GM18951 (cell line): ENCODE data around the gene AKAP17A.

Source experiments
- POLR2A ChIP-seq: IDR thresholded peaks from 4 replicates; pipeline ENCODE4 v1.6.1; 2011; ENCODE audit warnings: mild to moderate bottlenecking; ENCODE audit not compliant: insufficient read length, insufficient read depth; ENCODE audit errors: extremely low read depth
- in situ Hi-C: fragments of 300-500 bp; cut with MboI; formaldehyde crosslinking; loops from one replicate; pipeline ENCODE4 v1.12.0; 2022; ENCODE audit warnings: low sequenced_read_pairs, mixed read lengths, inconsistent platforms; ENCODE audit not compliant: unreplicated experiment

AKAP17A gene

GRCh38 chrX:1593286-1594271 lies 2.2 kb downstream of the AKAP17A start:
- TF ChIP-seq POLR2A, result no peak
- in situ Hi-C loops, result no loop called here

- no peak for TF ChIP-seq POLR2A
Measured at GRCh38 chrX:1595711-1596060, 4.3 kb downstream of the AKAP17A start.

GRCh38 chrX:1596676-1597344 lies 5.4 kb downstream of the AKAP17A start:
- in situ Hi-C loops, result no loop called here
- no peak for TF ChIP-seq POLR2A

More at GRCh38 chrX:1595711-1596060, 4.3 kb downstream of the AKAP17A start:
- in situ Hi-C loops, result no loop called here

GRCh38 chrX:1597345-1598020 lies 6.1 kb downstream of the AKAP17A start:
- TF ChIP-seq POLR2A, result no peak
- in situ Hi-C loops, result no loop called here

- no peak for TF ChIP-seq POLR2A
- in situ Hi-C loops, result no loop called here
Measured at GRCh38 chrX:1598021-1598875, 6.8 kb downstream of the AKAP17A start.

- TF ChIP-seq POLR2A, result no peak
- in situ Hi-C loops, result no loop called here
Measured at GRCh38 chrX:1598876-1599790, 7.7 kb downstream of the AKAP17A start.

GRCh38 chrX:1599791-1600405 lies 8.5 kb downstream of the AKAP17A start:
- TF ChIP-seq POLR2A, result no peak
- in situ Hi-C loops, result no loop called here

GRCh38 chrX:1600406-1601050 lies 9.1 kb downstream of the AKAP17A start:
- no peak for TF ChIP-seq POLR2A
- in situ Hi-C loops, result no loop called here

- TF ChIP-seq POLR2A, result no peak
- in situ Hi-C loops, result no loop called here
Measured at GRCh38 chrX:1601051-1601767, 9.8 kb downstream of the AKAP17A start.

GRCh38 chrX:1601768-1602085 lies 10.3 kb downstream of the AKAP17A start:
- TF ChIP-seq POLR2A, result no peak
- in situ Hi-C loops, result no loop called here

- in situ Hi-C loops, result no loop called here
- no peak for TF ChIP-seq POLR2A
Measured at GRCh38 chrX:1602299-1602698, 10.9 kb downstream of the AKAP17A start.

- no peak for TF ChIP-seq POLR2A
- in situ Hi-C loops, result no loop called here
Measured at GRCh38 chrX:1606496-1606895, 15.1 kb downstream of the AKAP17A start.
